ENCODE data around the gene EPOP. TPM values are rescaled to one million over a fixed set of nuclear protein-coding genes. Genes with fewer than 3 reads are reported as not detected.
A peak's percentile ranks its signal among the peaks of the same experiment; 100 is the strongest.

Gene EPOP
- total and polyA plus RNA-seq, 2 of the 13 experiments (the other 11 are each of a cell fraction or from before 2014, with no cell fraction given) = 14.7 to 37.8 TPM

DNA sequence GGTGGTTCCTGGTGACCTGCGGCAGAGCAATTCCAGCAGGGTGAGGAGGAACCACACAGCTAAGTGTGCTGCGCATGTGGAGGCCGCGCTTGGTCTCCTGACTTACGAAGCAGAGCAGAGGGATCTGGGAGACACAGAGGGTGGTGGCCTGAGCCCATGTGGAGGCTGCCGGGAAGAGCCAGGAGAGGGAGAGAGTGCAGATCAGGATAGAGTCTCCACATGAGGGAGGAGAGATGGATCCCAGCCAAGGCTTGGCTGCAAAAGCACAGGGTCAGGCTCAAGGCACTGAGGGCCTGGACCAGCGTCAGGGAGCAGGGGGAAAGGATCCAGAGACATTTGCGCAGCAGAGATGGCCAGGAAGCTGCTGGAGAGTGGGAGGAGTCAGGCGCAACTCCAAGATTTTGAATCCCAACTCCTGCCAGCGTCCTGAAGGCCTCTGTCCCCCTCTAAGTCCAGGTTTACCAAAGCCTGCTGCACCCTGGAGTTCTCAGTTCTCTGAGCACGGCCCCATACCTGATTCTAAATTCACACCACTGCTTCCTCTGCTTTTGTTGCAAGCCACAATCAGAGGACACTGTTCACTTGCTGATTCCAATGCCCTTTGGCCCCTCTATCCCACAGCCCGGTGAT lies 19.1 kb upstream of the EPOP start (continued):
- TF ChIP-seq ZNF432 (CRISPR knock-in tag; IDR thresholded peaks at IDR 0.05; ENCODE audit: borderline replicate concordance) (no peak), SRY (CRISPR knock-in tag; IDR thresholded peaks at IDR 0.05) (no peak; the same call in 1 of the 2 replicates), RERE (CRISPR knock-in tag; IDR thresholded peaks at IDR 0.05; ENCODE audit: low read depth) (no peak), ZNF549 (CRISPR knock-in tag; IDR thresholded peaks at IDR 0.05) (no peak), PITX1 (CRISPR knock-in tag; IDR thresholded peaks at IDR 0.05) (no peak), ZNF775 (CRISPR knock-in tag; IDR thresholded peaks at IDR 0.05; ENCODE audit: borderline replicate concordance) (no peak), CREM (IDR thresholded peaks at IDR 0.05) (no peak), CREM (CRISPR knock-in tag; IDR thresholded peaks at IDR 0.05) (no peak), EED (CRISPR knock-in tag; IDR thresholded peaks at IDR 0.05) (peak; percentile 47; the same call in 1 of the 2 replicates), ZNF383 (CRISPR knock-in tag; IDR thresholded peaks at IDR 0.05; ENCODE audit: borderline replicate concordance) (0 out of 2 replicates have a peak, but pooled peaks have one; percentile 23), ZNF101 (CRISPR knock-in tag; IDR thresholded peaks at IDR 0.05; ENCODE audit: borderline replicate concordance, low read depth) (no peak), NCOA2 (CRISPR knock-in tag; IDR thresholded peaks at IDR 0.05) (no peak; the same call in 1 of the 2 replicates), ZNF256 (CRISPR knock-in tag; conservative IDR thresholded peaks at IDR 0.05) (no peak), ZNF713 (CRISPR knock-in tag; IDR thresholded peaks at IDR 0.05) (no peak), CEBPB (IDR thresholded peaks at IDR 0.05; ENCODE audit: borderline replicate concordance, low read depth, low read length) (no peak), ZNF878 (CRISPR knock-in tag; IDR thresholded peaks at IDR 0.05) (no peak), ZNF614 (CRISPR knock-in tag; IDR thresholded peaks at IDR 0.05; ENCODE audit: borderline replicate concordance) (0 out of 2 replicates have a peak, but pooled peaks have one; percentile 46), FOXC1 (CRISPR knock-in tag; IDR thresholded peaks at IDR 0.05; ENCODE audit: borderline replicate concordance) (peak; percentile 54; the same call in 1 of the 2 replicates), ZBTB38 (CRISPR knock-in tag; IDR thresholded peaks at IDR 0.05) (peak; percentile 49; the same call in 1 of the 2 replicates), NFRKB (IDR thresholded peaks at IDR 0.05) (no peak), ZBTB21 (CRISPR knock-in tag; IDR thresholded peaks at IDR 0.05) (no peak), ZNF510 (CRISPR knock-in tag; IDR thresholded peaks at IDR 0.05; ENCODE audit: low read depth) (no peak)
- TF ChIP-seq, protein P1, sequence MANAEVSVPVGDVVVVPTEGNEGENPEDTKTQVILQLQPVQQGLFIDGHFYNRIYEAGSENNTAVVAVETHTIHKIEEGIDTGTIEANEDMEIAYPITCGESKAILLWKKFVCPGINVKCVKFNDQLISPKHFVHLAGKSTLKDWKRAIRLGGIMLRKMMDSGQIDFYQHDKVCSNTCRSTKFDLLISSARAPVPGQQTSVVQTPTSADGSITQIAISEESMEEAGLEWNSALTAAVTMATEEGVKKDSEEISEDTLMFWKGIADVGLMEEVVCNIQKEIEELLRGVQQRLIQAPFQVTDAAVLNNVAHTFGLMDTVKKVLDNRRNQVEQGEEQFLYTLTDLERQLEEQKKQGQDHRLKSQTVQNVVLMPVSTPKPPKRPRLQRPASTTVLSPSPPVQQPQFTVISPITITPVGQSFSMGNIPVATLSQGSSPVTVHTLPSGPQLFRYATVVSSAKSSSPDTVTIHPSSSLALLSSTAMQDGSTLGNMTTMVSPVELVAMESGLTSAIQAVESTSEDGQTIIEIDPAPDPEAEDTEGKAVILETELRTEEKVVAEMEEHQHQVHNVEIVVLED (CRISPR knock-in tag; IDR thresholded peaks at IDR 0.05; ENCODE audit: borderline replicate concordance) = no peak
- TF ChIP-seq, protein P2, sequence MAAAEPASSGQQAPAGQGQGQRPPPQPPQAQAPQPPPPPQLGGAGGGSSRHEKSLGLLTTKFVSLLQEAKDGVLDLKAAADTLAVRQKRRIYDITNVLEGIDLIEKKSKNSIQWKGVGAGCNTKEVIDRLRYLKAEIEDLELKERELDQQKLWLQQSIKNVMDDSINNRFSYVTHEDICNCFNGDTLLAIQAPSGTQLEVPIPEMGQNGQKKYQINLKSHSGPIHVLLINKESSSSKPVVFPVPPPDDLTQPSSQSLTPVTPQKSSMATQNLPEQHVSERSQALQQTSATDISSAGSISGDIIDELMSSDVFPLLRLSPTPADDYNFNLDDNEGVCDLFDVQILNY (CRISPR knock-in tag; conservative IDR thresholded peaks at IDR 0.05) = no peak
